NCI-H1930 (cell line): ENCODE measurements around the gene BORCS5.

ENCODE experiments used
- DNase-seq, 2 experiments: peaks; one replicate each; lab custom pipeline; 2025; lab: John Stamatoyannopoulos, UW

The BORCS5 gene

GRCh38 chr12:12353807-12354206 lies 3.1 kb upstream of the BORCS5 start:
- DNase-seq = no peak

- DNase-seq = no peak
Measured at GRCh38 chr12:12356467-12356895, 397 bp upstream of the BORCS5 start.

- DNase-seq = peak in 1 of 2 experiments; percentile 23
Measured at GRCh38 chr12:12357719-12358461, 1.0 kb downstream of the BORCS5 start.

GRCh38 chr12:12358528-12358927 lies 1.6 kb downstream of the BORCS5 start:
- no peak for DNase-seq

- DNase-seq = no peak
Measured at GRCh38 chr12:12364787-12365445, 8.0 kb downstream of the BORCS5 start.

- no peak for DNase-seq
Measured at GRCh38 chr12:12365446-12365802, 8.5 kb downstream of the BORCS5 start.

- peak in 1 of 2 experiments; percentile 22 for DNase-seq
Measured at GRCh38 chr12:12365931-12366431, 9.1 kb downstream of the BORCS5 start.

- no peak for DNase-seq
Measured at GRCh38 chr12:12366701-12367481, 10.0 kb downstream of the BORCS5 start.

GRCh38 chr12:12367482-12367998 lies 10.7 kb downstream of the BORCS5 start:
- DNase-seq = no peak

GRCh38 chr12:12372946-12373722 lies 16.3 kb downstream of the BORCS5 start:
- no peak for DNase-seq

- peak; percentile 58 to 84 for DNase-seq
Measured at GRCh38 chr12:12376646-12377448, 20.0 kb downstream of the BORCS5 start.

- DNase-seq = no peak
Measured at GRCh38 chr12:12378616-12379015, 21.7 kb downstream of the BORCS5 start.

GRCh38 chr12:12379831-12380730 lies 23.2 kb downstream of the BORCS5 start:
- no peak for DNase-seq

GRCh38 chr12:12380949-12381593 lies 24.2 kb downstream of the BORCS5 start:
- DNase-seq = no peak

- no peak for DNase-seq
Measured at GRCh38 chr12:12381982-12382381, 25.1 kb downstream of the BORCS5 start.

- no peak for DNase-seq
Measured at GRCh38 chr12:12384571-12385340, 27.9 kb downstream of the BORCS5 start.

- DNase-seq = no peak
Measured at GRCh38 chr12:12387501-12387900, 30.6 kb downstream of the BORCS5 start.

GRCh38 chr12:12392413-12392812 lies 35.5 kb downstream of the BORCS5 start:
- DNase-seq = no peak
